Neuron (in vitro differentiated cells): ENCODE results near the gene ACER3.

ENCODE experiments used
- H2AFZ ChIP-seq: one replicate; pipeline ENCODE4 v1.6.1; 2013; ENCODE audit warnings: low read depth, mild to moderate bottlenecking, inconsistent platforms, low read length, moderate library complexity
- H3K27me3 ChIP-seq: one replicate; pipeline ENCODE4 v1.6.1; 2013; ENCODE audit warnings: low read length; ENCODE audit not compliant: insufficient read depth
- H3K36me3 ChIP-seq: one replicate; pipeline ENCODE4 v1.6.1; 2013; ENCODE audit warnings: low read length; ENCODE audit not compliant: insufficient read depth
- H3K4me1 ChIP-seq: one replicate; pipeline ENCODE4 v1.6.1; 2013; ENCODE audit warnings: low read length; ENCODE audit not compliant: insufficient read depth
- H3K4me3 ChIP-seq: 2 replicates; pipeline ENCODE4 v1.5.1; 2013; ENCODE audit warnings: mild to moderate bottlenecking, low read length, moderate library complexity
- H3K9me3 ChIP-seq: one replicate; pipeline ENCODE4 v1.6.1; 2013; ENCODE audit warnings: low read length

ACER3 gene

DNA sequence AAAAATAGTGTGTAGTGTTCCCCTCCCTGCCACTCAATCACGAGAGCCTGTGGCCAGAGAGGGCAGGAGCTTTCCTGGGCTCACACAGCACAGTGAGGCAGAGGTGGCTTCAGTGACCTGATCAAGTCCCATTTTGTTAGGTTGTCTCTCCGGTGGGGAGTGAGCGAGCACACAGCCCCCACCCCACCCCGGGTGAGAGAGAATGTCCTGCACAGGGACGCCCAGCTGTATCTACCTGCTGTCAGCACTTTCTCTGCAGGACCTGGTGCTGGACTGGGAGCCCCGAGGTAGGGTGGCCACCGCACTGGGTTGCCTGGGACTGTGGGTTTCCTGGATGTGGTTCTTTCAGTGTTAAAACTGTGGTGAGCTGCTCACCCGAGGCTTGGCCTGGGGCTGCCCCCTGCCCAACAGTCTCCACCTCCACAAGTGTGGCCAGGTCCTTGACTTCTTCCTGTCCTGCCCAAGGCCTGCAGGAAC is 212.2 kb downstream of the ACER3 start:
- H2AFZ ChIP-seq: no peak overlapping the region
- no peak overlapping the region for H3K4me3 ChIP-seq
- H3K27me3 ChIP-seq: no peaks in the 10 kb centered on the region
- H3K9me3 ChIP-seq: no peaks in the 10 kb centered on the region
- H3K4me1 ChIP-seq: peaks cover 35% of the 10 kb centered on the region
- H3K36me3 ChIP-seq: peaks cover 18% of the 10 kb centered on the region

DNA sequence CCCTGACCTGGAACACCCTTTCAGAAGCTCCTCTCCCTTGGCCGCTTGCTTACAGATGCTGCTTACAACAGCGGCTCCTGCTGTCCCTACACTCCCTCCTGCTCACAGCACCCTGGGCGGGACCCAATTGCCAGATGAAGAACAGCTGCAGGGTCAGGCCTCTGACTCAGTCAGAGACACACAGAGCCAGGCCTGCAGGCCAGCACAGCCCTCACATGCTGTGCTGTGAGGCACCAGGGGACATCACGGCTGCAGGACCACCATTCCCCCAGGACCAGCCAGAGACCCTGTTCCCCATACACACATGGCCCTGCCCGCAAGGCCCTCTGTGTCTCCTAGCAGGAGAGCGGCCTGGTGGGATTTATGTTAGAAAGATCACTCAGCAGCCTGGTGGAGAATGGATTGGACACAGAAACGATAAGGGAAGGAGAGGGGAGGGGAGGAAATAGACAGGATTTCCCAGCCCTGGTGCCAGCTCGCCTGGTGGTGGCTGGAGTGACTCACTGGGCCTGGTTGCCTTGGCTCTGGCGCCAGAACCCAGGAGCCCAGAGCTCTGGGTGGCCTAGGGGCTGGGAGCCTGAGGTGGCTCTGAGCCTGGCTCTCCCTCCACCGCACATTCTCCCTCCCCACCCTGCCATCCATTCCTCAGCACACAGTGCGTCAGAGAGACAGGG is 212.7 kb downstream of the ACER3 start:
- H3K9me3 ChIP-seq: no peaks in the 10 kb centered on the region
- H2AFZ ChIP-seq: no peak overlapping the region
- H3K27me3 ChIP-seq: no peaks in the 10 kb centered on the region
- peaks cover 18% of the 10 kb centered on the region for H3K36me3 ChIP-seq
- H3K4me1 ChIP-seq: peaks cover 29% of the 10 kb centered on the region
- no peak overlapping the region for H3K4me3 ChIP-seq

DNA sequence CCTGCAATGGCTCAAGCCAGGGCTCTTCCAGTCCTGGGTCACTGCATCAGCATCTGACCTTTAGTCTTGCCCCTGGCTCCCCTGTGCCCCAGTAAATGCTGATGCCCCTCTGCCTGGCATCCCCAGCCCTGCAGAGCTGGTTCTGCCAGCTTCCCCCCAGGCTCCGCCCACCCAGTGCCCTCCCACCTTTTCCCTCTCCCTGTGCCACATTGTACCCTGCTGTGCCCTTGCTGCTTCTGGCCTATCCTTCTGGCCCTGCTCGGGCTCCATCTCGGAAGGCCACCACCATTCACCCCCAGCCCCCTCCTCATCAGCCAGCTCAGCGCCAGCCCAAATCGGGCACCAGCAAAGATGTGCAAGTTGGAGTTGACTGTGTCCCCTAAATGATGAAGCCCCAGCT is 213.5 kb downstream of the ACER3 start:
- Histone ChIP-seq H3K36me3 (peaks cover 18% of the 10 kb centered on the region), H3K9me3 (no peaks in the 10 kb centered on the region), H3K27me3 (no peaks in the 10 kb centered on the region), H3K4me3 (no peak overlapping the region), H3K4me1 (peaks cover 22% of the 10 kb centered on the region), H2AFZ (no peak overlapping the region)

DNA sequence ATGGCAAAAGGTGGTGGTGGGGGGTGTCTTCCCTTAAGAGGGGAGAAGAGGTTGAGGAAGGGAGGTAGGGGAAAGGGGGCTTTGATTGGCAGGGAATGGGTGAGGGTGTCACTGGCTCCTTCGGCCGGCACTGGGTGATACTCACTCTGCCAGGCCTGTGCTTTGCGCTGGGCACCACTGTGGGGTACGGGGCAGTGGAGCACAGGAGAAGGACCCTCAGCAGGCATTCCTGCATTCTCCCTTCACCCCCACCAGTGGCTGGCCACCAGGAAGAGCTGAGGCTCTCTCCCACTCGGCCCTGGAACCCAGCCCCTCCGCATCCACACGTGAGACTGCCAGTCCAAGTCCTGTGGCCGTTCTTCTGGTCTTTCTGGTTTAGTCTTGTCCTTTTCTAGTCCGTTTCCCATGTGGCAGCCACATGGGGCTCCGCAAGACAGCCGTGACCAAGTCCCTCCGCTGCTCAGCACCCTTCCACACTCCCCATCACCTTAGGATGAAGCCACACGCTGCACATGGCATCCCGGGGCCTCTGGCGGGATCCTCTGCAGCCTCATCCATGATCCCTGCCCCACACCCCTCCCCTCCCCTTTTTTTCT is 214.0 kb downstream of the ACER3 start:
- H3K36me3 ChIP-seq: peaks cover 18% of the 10 kb centered on the region
- peaks cover 18% of the 10 kb centered on the region for H3K4me1 ChIP-seq
- no peak overlapping the region for H2AFZ ChIP-seq
- no peak overlapping the region for H3K4me3 ChIP-seq
- no peaks in the 10 kb centered on the region for H3K9me3 ChIP-seq
- H3K27me3 ChIP-seq: no peaks in the 10 kb centered on the region

DNA sequence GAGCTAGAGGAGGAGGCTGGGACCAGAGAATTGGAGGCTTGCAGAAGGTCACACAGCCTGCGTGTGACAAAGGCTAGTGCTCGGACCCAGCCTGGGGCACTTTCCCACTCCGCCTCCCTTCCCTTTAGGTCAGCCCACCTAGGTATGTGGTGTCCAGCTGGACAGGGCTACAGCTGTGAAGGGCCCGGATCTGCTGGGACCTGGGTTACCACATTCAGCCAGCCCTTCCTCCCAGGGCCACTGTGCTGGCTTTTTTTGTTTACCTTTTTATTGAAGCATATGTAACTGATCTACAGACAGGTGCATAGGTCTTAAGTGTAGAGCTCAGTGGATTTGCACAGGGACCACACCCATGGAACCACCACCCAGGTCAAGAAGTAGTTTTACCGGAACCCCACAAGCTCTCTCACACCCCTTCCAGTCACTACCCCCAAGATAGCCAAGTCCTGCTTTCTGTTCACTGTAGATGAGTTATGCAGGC is 214.7 kb downstream of the ACER3 start:
- peaks cover 15% of the 10 kb centered on the region for H3K4me1 ChIP-seq

More for the DNA sequence above, 214.7 kb downstream of the ACER3 start:
- Histone ChIP-seq H3K36me3 (peaks cover 22% of the 10 kb centered on the region), H3K27me3 (no peaks in the 10 kb centered on the region), H3K9me3 (no peaks in the 10 kb centered on the region), H2AFZ (no peak overlapping the region), H3K4me3 (no peak overlapping the region)
